Retinal pigment epithelial cell (primary cell): ENCODE measurements around the gene KLHL11.
"Not testable (repeated sequence)": the region's sequence is repeated elsewhere in the genome, so short reads cannot be mapped to it uniquely, and the experiment has no call there.

Experiments used
- DNase-seq: peaks from one replicate; pipeline ENCODE4 v3.0.0-alpha.2; 2010; ENCODE audit warnings: low read depth
- H3K4me3 ChIP-seq: 2 replicates; pipeline ENCODE4 v1.5.1; 2011; ENCODE audit warnings: mild to moderate bottlenecking, low read length, control low read depth, moderate library complexity
- CTCF ChIP-seq: conservative IDR thresholded peaks from 2 replicates; pipeline ENCODE4 v1.5.1; 2011; ENCODE audit warnings: low read depth, low read length, control low read depth, inconsistent platforms

Gene KLHL11

GRCh38 chr17:41860254-41860931, 4.8 kb downstream of the KLHL11 start:
- no peak for DNase-seq
- TF ChIP-seq CTCF = no peak
- no peak overlapping the region for H3K4me3 ChIP-seq

GRCh38 chr17:41851382-41851781, 13.8 kb downstream of the KLHL11 start:
- H3K4me3 ChIP-seq, DNase-seq: not testable (repeated sequence)

GRCh38 chr17:41849251-41849990, 15.8 kb downstream of the KLHL11 start:
- no peak for TF ChIP-seq CTCF
- no peak overlapping the region for H3K4me3 ChIP-seq
- DNase-seq = no peak

GRCh38 chr17:41848788-41849187, 16.4 kb downstream of the KLHL11 start:
- DNase-seq = no peak
- no peak for TF ChIP-seq CTCF
- H3K4me3 ChIP-seq = no peak overlapping the region

- no peak for TF ChIP-seq CTCF
- DNase-seq = no peak
- H3K4me3 ChIP-seq = no peak overlapping the region
These were observed 20.3 kb downstream of the KLHL11 start for GRCh38 chr17:41844971-41845370.

- H3K4me3 ChIP-seq, DNase-seq: not testable (repeated sequence)
These were observed 24.4 kb downstream of the KLHL11 start for GRCh38 chr17:41840781-41841180.

- H3K4me3 ChIP-seq, DNase-seq: not testable (repeated sequence)
These were observed 25.8 kb downstream of the KLHL11 start for GRCh38 chr17:41839448-41839847.

GRCh38 chr17:41837761-41838538, 27.3 kb downstream of the KLHL11 start, which contains the start of gene KLHL10:
TSS of gene KLHL10 (plus strand) at chr17:41837825. CDS start at chr17:41837933, 108 bp downstream.
- TF ChIP-seq CTCF = no peak
- no peak within 1 kb of the TSS for H3K4me3 ChIP-seq
- no peak for DNase-seq
